HuH-7 (cell line): ENCODE measurements around the gene DLG2.

Experiments
- DNase-seq: peaks from one replicate; pipeline ENCODE4 v3.0.0; 2011; ENCODE audit warnings: low spot score

The DLG2 gene

GRCh38 chr11:84655712-84656111, 971.4 kb downstream of the DLG2 start:
- no peak for DNase-seq

- no peak for DNase-seq
Measured at GRCh38 chr11:84648471-84648870, 978.7 kb downstream of the DLG2 start.

DNA sequence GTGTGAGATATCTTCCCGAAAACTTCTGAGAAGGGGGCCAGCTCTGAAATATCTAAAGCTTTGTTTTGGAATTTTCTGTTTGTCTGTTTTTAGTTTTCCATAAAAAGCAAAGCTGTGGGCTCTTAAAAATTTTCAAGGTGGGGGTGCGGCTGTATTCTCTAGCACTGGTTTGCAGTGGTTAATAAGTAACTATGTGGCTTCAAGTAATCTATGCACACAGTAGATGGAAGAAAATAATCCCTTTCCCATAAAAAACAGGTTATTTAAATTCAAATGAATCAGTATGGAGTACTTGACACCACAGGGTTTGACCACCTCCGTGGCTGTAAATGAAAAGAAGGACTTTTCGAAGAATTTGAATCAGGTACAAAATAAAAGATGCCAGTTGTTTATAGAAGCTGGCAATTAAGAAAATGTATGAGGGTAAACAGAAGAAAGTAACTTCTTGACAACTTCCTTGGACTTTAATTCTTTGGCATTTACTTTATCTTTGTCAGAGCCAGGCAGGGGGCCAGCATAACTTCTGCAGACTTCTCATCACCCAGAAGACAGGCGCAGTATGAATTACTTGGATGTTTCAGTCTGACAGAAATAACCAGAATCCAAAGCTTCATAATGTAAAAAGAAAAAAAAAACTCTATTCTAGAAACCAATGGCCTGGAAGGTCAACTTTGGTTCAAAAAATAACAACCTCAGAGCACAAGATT, 981.0 kb downstream of the DLG2 start:
- no peak for DNase-seq

- no peak for DNase-seq
Measured at GRCh38 chr11:84642500-84642899, 984.6 kb downstream of the DLG2 start.

DNA sequence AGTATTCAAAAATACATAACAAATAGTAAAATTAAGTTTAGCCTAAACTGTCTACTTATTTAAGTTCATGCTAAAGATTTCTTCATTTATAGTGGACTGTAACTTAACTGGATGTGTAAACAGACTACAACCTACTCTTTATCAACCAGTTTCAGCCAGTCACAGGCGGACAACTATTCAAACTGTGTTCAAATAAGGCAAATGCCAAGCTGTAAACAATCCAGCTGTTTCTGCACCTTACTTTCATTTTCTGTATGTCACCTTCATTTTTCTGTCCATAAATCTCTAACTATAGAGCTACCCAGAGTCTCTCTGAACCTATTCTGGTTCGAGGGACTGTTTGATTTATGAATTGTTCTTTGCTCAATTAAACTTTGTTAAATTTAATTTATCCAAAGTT, 992.8 kb downstream of the DLG2 start:
- DNase-seq: no peak

DNA sequence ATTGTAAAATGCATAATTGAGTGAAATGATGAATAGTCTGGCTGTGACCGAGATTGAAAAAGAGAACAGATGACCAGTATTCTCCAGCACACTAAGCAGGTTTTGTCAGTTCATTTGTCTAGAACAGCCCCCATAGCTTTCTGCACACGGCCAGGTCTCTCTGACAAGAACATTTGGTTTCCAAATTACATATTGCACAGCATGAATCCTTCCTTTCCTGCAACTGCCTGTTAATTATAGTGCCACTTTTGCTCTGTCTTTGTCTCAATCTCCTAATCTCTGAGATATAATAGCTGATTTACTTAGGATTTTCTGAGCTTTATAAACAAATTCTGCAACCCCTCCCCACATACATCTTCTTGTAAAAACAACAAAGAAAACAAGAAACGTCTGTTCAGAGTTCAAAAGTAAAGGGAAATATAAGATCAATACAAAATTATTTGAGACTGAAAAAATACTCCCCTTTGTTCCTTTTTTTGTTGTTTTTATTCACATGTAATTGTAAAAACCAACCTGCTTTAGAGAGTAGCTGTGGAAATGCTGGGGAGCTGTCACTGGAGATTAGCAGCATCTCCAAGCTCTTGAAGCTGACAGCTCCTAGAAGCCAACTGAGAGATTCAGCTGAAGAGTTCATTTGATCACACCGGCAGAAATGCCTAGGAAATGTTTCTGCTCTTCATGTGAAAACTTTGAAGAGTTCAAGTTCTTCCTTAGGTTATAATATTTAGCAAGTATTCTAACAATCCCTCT, 998.1 kb downstream of the DLG2 start:
- no peak for DNase-seq

GRCh38 chr11:84626256-84626655, 1000.9 kb downstream of the DLG2 start:
- no peak for DNase-seq

- no peak for DNase-seq
Measured at GRCh38 chr11:84612645-84613044, 1014.5 kb downstream of the DLG2 start.

- no peak for DNase-seq
Measured at GRCh38 chr11:84608837-84609196, 1018.3 kb downstream of the DLG2 start.

DNA sequence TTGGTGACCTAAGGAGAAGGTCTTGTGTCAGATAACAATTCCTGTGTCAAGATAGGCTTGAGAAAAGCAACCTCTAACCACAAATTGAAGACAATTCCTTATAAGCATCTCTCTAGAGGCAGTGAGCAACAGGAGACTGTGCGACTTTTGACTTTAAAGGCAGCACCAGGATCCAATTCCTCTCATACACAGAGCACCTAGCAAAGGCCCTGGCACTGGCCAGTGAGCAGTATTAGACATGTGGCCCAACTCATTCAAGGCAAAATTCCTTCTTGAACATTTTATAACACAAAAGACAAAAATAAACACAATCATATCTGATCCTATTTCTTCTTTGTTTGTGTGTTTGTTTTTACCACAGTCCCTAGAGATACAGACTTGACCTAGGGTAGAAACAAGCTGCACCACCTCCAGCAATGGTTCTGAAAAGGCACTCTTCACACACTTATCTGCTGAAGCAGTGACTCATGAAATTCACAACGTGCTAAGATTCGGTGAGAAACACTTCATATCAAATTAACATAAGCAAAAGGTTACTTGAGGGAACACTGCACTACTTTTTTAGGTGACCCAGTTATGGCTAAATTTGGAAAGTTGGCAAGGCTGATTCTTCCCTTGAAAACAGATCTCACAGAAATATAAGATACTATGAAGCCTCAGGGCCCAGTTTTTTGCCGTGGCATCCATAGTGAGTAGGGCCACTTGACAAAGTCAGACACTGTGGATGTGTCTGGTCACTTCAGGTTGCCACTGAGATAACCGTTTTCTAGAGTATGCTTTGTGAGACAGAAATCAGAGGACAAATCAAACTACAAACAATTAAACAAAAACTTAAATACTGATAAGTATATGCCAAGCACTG, 1018.9 kb downstream of the DLG2 start:
- DNase-seq: no peak

- no peak for DNase-seq
Measured at GRCh38 chr11:84594602-84595001, 1032.5 kb downstream of the DLG2 start.

- DNase-seq: no peak
Measured at GRCh38 chr11:84590106-84590505, 1037.0 kb downstream of the DLG2 start.

- DNase-seq: no peak
Measured at GRCh38 chr11:84588131-84588829, 1038.9 kb downstream of the DLG2 start.

DNA sequence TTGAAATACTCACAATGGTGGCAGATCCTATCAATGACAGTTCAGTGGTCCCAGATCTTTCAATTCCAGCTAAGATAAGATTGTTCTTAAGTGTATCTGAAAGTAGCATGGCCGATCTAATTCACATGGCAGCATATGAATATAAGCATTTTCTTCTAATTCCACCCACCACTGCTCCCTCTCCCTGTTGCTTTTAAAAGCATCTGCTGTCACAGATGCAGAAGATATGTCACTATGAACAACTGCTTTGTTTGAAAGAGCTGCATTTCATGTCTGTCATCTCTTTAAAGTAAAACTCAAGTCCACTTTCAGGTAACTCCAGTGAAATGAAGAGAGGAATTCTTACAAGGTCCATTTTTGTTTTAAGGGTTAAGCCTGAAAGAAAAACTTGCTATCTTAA, 1044.0 kb downstream of the DLG2 start:
- DNase-seq: no peak

- DNase-seq: no peak
Measured at GRCh38 chr11:84581083-84581482, 1046.1 kb downstream of the DLG2 start.

- DNase-seq: no peak
Measured at GRCh38 chr11:84580428-84580827, 1046.7 kb downstream of the DLG2 start.

DNA sequence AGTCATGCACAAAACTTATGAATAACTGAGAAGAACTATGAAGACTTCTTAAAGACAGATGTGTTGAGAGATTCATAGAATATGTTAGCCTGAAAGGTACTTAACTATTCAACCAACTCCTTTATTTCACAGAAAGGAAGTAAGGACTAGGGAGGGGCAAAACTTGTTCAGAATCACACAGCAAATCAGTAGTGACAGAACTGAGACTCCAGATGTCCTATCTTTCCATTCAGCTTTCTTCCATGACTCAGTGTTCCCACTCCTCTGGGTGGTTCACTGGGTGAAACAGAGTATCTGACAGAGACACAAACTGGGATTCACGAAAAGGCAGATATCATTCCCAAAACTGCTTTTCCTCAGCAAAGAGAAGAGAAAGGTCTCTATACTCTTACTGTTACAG, 1053.3 kb downstream of the DLG2 start:
- DNase-seq: no peak

DNA sequence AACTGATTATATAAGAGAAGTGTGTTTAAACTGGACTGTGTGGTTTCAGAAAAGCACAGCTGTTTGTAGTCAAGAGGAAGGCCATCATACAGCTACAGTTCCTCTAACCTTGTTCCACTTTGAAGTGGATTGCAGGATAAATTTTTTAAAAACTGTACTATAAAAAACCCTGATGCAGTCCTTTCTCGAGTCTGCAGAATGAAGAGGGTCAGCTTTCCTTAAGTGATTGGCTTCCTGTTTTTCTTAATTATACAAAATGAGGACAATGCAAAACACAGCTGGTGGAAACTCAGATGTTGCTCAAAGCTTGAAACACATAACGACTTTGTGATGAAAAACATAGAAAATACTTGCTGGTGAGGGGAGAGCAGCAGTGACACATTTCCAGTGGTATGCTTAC, 1060.5 kb downstream of the DLG2 start:
- DNase-seq: no peak

DNA sequence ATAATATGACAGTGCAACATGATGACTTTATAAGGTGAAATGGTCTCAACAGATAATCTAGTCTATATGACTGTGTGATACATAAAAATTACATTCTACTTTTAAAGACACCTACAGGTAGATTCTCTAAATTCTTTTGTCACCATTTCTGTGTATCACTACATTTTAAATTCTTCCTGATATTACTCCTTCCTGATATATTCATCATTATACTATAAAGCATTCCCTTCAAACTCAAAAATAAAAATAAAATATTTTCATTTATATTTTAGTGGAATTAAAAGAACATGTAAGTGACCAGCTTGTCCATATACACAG, 1062.3 kb downstream of the DLG2 start:
- DNase-seq: no peak

GRCh38 chr11:84564180-84564866, 1062.8 kb downstream of the DLG2 start:
- peak; percentile 35 for DNase-seq

DNA sequence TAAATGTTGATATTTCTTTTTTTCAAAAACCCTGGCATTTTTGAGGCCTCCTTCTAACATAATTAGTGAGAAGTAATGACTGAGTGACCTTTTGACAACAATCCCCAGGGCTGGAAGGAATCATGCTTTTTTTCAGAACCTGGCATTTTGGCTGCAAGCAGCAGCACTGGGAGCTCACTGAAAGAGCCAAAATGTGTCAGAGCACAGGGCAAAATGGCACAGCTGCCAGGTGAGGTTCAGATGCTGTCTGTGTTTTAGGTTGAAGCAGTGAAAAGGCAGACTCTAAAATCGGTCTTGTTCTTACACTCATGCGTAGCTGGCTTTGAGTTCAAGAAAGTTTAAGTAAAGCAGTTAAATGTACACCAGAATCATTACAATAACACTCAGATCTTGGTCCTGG, 1063.8 kb downstream of the DLG2 start:
- no peak for DNase-seq

DNA sequence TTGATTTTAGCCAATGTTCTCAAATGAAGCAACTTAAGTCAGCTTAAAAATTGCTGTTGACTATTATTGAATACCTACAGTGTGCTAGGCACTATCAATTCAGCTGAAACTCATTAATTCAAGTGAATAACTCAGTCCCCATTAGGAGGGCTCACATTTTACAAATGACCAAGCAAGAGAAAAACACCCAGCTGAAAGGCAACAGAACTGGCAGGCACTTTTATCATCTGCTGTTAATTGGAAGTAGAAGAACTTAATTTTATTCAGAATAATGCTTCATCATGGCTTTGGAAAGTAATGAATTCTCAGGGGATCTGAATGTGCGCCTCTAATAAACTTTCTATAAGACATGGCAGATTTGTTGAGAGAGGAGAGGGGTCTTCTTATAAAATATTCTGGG, 1066.9 kb downstream of the DLG2 start:
- no peak for DNase-seq
